Measurements from ENCODE around the gene PCP4.

- TF ChIP-seq CTCF (IDR thresholded peaks at IDR 0.05; ENCODE audit: extremely low read depth in 1 of 2, insufficient read depth in 1 of 2, low read depth in 1 of 2, low read length in 2 of 2) = no peak
- TF ChIP-seq GATA2 (IDR thresholded peaks at IDR 0.05; ENCODE audit: insufficient read depth, insufficient read length, low read depth, low read length) = no peak
- TF ChIP-seq EZH2 (IDR thresholded peaks at IDR 0.05; ENCODE audit: borderline replicate concordance, low read depth, low read length, severe bottlenecking) = no peak
- no peak for TF ChIP-seq POLR2A (IDR thresholded peaks at IDR 0.05; ENCODE audit: low read depth, low read length)
- TF ChIP-seq JUN (IDR thresholded peaks at IDR 0.05; ENCODE audit: borderline replicate concordance, insufficient read depth, insufficient read length, low read depth) = no peak
- TF ChIP-seq MYC (IDR thresholded peaks at IDR 0.05; ENCODE audit: low read depth, low read length) = no peak
- TF ChIP-seq MAX (IDR thresholded peaks at IDR 0.05; ENCODE audit: insufficient read depth, insufficient read length) = no peak
- no peak for TF ChIP-seq POLR2AphosphoS5 (IDR thresholded peaks at IDR 0.05; ENCODE audit: insufficient read depth, low read depth, low read length)
- TF ChIP-seq FOS (IDR thresholded peaks at IDR 0.05; ENCODE audit: borderline replicate concordance, insufficient read depth, low read length) = no peak
Measured at GRCh38 chr21:39902986-39903385, 35.7 kb downstream of the PCP4 start.

All from endothelial cell of umbilical vein (primary cell).